Measurements from ENCODE around the gene PHF14.

Gene PHF14

GRCh38 chr7:11120068-11120664 lies 146.5 kb downstream of the PHF14 start:
- no peak for DNase-seq

GRCh38 chr7:11120675-11121220 lies 147.1 kb downstream of the PHF14 start:
- no peak for DNase-seq

- no peak for DNase-seq
These were observed 151.3 kb downstream of the PHF14 start for GRCh38 chr7:11124856-11125559.

- no peak for DNase-seq
These were observed 153.6 kb downstream of the PHF14 start for GRCh38 chr7:11127114-11127785.

- no peak for DNase-seq
These were observed 154.3 kb downstream of the PHF14 start for GRCh38 chr7:11127988-11128387.

GRCh38 chr7:11128498-11128897 lies 154.8 kb downstream of the PHF14 start:
- no peak for DNase-seq

GRCh38 chr7:11130012-11130411 lies 156.3 kb downstream of the PHF14 start:
- DNase-seq, result no peak

- DNase-seq, result no peak
These were observed 156.9 kb downstream of the PHF14 start for GRCh38 chr7:11130601-11131000.

- DNase-seq, result no peak
These were observed 159.8 kb downstream of the PHF14 start for GRCh38 chr7:11133436-11133959.

- no peak for DNase-seq
These were observed 161.9 kb downstream of the PHF14 start for GRCh38 chr7:11135573-11135972.

- DNase-seq, result no peak
These were observed 167.9 kb downstream of the PHF14 start for GRCh38 chr7:11141541-11141940.

GRCh38 chr7:11153694-11154093 lies 180.0 kb downstream of the PHF14 start:
- no peak for DNase-seq

GRCh38 chr7:11155883-11156282 lies 182.2 kb downstream of the PHF14 start:
- no peak for DNase-seq

- no peak for DNase-seq
These were observed 187.8 kb downstream of the PHF14 start for GRCh38 chr7:11161499-11161898.

- DNase-seq, result no peak
These were observed 189.5 kb downstream of the PHF14 start for GRCh38 chr7:11163220-11163619.

- DNase-seq, result no peak
These were observed 192.4 kb downstream of the PHF14 start for GRCh38 chr7:11166051-11166450.

- no peak for DNase-seq
These were observed 195.0 kb downstream of the PHF14 start for GRCh38 chr7:11168650-11169170.

GRCh38 chr7:11170175-11170574 lies 196.5 kb downstream of the PHF14 start:
- peak; percentile 16 for DNase-seq

GRCh38 chr7:11170863-11171568 lies 197.3 kb downstream of the PHF14 start:
- DNase-seq, result no peak

- no peak for DNase-seq
These were observed 198.0 kb downstream of the PHF14 start for GRCh38 chr7:11171569-11172192.

GRCh38 chr7:11172835-11173234 lies 199.2 kb downstream of the PHF14 start:
- DNase-seq, result no peak

GRCh38 chr7:11175371-11175770 lies 201.7 kb downstream of the PHF14 start:
- DNase-seq, result no peak

Measured in NCI-H774 (cell line).